DOHH2 (cell line): Measurements from ENCODE around the gene XK.

Source experiments
- CTCF ChIP-seq: fragments of 200-600 bp; sonication (generic); IDR thresholded peaks from one replicate; pipeline ENCODE4 v1.5.1; 2014; ENCODE audit warnings: antibody characterized with exemption, mild to moderate bottlenecking, low read depth, low read length; ENCODE audit not compliant: poor library complexity, severe bottlenecking
- EZH2phosphoT487 ChIP-seq: fragments of 200-600 bp; sonication (generic); IDR thresholded peaks from 2 replicates; pipeline ENCODE4 v1.6.1; 2017; ENCODE audit warnings: borderline replicate concordance, mild to moderate bottlenecking, antibody characterized with exemption, low read length, moderate library complexity, mixed read lengths

- TF ChIP-seq CTCF, result no peak
- no peak for TF ChIP-seq EZH2phosphoT487
Observed at GRCh38 chrX:37767430-37767829, 81.8 kb downstream of the XK start.
